DMS 273 (cell line): ENCODE results near the gene PPP1R13B.

Experiments
- DNase-seq: peaks from one replicate; lab custom pipeline; 2025; ENCODE audit not compliant: unreplicated experiment; lab: John Stamatoyannopoulos, UW

The PPP1R13B gene

DNA sequence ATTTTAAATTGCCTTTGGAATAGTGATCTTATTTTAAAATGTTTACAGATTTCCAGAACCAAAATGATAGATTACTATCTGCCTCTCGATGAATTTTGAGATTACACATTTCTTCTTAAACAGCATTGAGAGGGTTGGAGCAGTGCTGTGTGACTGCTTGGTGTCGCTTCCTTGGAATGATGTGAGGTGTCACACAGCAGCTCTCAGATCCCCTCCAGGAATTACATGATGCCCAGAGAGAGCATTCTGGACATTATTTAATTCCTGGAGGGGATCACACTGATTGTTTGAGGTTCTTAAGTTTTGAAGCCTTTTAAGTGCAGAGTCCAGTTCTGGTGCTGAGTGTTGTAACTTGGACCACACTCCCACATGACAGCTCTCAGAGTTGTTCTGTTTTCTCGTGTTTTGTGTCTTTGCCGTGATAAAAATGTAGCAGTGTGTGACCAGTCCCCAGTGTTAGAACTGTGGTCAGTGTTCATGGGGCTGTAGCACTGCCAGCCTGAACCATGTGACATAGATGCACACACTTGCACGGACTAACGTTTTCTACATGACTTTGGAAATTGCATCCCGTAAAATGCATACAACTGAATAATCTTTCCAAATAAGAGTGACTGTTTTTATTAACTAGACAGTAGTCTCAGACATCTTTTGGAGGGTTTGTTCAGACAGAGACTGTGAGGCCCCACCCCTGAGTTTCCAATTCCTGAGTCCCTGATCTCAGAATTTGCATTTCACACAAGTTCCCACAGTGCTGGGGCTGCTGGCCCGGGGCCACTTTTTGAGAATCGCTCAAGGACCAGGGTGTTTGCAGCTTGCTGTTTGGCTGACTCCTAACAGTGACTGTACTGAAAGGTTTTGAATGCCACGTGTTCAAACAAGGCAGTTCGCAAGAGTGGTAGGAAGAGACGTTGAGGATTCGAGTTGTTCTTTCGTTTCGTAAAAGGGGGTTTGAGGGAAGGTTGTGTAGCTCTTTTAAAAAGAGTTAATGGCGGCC is 158.2 kb downstream of the PPP1R13B start:
- no peak for DNase-seq

DNA sequence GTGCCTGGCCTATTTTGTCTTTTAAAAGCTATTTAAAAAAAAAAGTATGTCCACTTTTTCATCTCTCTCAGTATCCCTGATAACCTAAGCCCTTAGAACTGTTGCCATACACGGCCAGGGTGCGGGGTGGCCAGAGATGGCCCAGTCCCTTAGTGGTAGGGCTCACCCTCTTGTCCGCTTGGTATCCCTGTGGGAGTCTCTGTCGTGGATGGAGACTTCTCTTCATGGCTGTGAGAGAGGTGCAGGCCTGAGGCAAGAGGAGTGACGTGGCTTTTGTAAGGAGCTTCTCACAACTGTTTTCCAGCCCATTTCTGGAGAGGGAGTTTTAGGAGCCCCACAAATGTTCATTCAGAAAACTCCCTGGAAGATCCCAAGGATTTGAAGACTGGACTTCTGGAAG is 158.9 kb downstream of the PPP1R13B start:
- DNase-seq: no peak

DNA sequence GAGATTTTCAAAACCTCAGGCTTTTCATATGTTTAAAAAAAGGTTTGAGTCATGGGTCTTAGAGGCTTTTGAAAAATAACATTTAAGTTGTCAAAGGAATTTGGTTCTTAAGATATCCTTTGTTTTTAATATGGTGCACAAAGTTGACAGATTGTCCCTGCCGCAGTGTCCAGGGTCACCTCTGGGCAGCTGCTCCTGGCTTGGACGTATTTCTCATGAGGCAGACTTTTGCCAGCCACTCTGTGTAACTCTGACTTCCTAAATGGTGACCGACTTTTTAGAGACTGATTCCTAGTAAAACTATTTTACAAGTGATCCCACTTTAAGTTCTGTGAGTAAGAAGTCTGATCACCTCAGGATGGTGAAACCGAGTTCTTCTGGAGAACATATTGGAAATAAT is 159.7 kb downstream of the PPP1R13B start:
- DNase-seq: no peak

DNA sequence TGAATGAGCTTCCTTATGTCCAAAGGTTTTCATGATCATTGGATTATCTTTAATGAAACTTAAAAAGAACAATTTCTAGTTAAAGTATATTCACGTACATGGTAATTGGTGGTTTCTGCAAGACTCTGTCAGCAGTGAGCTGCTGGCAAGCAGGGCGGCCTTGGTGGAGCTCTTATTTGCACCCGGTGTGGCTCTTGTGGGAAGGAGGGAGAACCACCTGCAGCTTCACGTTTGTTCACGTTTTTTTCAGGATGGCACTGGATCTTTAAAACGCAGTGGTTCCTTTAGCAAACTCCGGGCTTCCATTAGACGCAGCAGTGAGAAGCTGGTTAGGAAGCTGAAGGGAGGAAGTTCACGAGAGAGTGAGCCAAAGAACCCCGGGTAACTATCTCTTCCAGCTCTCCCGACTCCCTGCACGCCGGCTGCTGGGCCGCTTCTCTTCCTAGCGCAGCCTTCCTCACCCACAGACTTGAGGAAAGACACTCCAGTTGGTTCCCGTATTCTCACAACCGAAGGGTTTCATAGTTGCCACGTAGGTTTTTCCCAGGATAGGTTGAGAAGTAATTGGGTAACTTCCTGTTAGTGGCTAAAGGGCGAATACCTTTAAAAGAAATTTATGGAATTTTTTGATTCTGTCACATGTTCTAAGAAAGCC is 160.4 kb downstream of the PPP1R13B start:
- DNase-seq: no peak

DNA sequence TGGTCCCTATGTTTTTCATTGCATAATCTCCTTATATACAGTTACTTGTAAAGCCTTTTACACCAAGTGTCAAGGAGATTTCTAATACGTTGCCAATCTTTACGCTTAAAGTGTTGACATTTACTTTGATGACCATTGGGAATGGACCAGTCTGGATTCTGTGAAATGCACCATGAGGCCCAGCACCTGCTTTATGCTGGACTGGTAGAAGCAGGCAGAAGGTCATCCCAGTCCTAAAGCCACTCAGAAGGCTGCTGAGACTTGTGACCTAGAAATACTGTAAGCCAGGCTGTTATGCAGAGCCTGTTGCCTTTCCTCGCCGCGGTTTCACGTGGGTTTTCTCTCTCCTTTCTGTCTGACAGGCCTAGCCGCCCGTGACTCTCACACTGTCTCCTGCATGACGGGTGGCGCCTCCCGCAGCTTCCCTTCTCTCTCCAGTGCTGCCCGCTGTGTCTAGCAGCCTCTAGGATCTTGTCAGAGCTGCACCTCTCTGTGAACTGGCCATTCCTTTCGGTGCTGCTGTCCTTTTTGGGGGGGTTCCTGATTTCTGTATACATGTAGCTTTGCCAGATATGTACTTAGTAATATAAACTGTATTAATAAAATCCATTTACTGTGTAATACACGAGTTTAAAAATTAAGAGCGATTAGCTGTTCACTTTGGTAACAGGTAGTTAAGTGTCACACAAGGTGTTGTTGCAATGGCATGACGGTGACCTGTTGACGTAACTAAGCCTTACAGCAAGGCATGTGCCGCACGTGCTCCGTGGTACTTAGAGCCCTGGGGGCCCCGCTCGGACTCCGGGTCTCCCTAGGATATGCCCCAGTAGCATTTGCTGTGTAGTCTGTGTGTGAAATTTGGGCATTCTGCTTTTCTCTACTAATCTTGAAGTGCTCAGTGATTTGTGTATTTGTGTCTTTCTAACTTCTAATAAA is 161.8 kb downstream of the PPP1R13B start:
- DNase-seq: no peak

DNA sequence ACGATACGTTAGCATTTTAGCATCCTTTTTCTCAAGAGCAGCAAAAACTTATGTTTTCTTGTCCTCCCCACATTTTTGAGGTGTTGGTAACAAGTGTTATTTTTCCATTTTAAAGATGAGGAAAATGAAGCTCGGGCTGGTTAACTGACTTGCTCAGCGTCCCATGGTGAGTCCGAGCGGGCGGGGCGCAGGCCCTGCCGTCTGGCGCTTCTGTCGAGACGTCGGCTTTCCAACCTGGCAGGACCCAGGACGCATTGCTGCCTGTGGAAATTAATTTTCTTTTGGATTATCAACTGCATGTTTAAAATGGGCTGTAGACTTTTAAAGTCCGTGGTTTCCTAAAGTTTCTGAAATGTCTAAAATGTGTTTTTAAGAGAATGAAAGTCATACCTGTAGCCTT is 162.5 kb downstream of the PPP1R13B start:
- no peak for DNase-seq

DNA sequence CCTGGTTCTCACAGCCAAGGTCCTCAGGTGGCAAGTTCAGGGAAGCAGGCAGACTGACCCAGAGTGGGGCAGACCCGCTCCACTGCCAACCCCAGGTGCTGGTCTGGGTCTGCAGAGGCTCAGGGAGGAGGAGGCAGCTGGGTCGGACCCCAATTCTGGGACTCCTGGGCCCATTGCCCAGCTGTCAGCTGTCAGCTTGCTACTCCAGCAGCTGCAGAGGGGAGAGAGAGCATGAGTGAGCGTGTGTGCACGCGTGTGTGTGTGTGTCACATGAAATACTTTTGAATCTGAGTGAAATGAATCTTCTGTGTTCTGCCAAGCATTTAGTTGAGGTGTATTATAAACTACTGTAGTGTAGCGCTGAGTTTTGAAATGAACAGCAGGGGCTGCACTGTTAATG is 162.9 kb downstream of the PPP1R13B start:
- DNase-seq: no peak
